NCI-H1417 treated with DMSO at 0.1 percent for 48 hours (cell line): ENCODE results near the gene CDCA4.

Experiments
- DNase-seq: peaks from one replicate; lab custom pipeline; 2025; lab: John Stamatoyannopoulos, UW

Gene CDCA4

DNA sequence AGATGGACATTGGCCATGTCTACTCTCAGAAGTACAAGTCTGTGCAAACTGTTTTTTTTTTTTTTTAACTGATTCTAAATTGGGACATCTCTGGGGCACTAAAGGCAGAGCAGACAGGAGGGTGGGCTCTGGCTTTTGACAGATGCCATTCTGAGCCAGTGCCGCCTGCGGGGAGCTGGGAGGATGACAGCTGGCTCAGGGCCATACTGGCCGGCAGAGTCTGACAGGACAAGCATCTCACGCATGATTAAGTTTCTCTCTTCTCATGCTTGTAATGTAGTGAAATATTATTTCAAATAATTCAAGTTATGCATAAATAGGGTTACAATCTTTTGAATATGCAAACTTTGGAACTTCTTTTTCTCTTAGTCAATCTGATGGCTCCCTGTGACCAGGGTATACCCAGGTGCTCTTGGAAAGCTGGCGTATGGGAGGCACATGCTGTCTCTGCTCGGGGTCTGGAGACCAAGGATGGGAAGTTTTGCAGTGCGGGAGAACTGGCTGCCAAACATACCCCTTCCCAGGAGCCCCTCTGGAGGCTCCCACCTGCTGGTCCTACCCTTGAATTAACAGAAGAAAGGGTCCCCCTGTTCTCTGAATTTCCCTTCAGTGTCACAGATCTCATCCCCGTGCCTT lies 7.6 kb downstream of the CDCA4 start:
- no peak for DNase-seq

DNA sequence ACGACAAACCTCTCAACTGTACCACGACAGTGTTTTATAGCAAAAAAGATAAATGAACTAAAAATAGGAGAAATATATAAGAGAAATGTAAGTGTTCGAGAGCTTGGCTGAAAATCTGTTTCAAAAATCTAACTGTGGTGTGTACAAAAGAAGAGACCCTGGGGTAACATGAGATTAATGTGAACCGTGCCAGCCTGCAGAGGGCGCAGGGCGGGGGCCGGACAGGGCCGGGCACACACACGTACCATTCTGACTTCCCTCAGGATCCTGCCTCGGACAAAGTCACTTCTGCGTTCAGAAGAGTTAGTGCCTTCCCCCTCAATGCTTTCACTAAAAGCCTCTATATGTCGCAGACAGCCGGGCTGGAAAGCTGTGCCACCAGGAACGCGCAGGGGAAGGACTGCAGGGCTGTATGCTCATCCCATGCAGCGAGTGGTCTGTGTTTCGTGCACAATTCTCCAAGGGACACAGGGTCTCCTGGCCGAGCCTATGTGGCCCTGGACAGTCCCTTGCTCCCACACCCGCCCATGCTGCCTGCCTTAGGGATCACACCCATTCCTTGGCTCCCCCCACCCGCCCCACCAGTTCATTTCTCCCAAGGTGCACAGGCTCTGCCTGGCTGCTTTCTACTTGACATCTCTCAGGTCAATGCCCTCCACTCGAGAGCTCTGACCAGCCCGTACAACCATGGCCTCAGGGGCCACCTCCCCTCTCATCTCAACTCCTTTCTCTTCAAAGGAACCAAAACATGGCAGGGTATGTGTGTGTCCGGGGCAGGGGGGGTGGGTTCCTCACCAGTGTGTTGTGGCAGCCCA lies 8.5 kb downstream of the CDCA4 start:
- no peak for DNase-seq

DNA sequence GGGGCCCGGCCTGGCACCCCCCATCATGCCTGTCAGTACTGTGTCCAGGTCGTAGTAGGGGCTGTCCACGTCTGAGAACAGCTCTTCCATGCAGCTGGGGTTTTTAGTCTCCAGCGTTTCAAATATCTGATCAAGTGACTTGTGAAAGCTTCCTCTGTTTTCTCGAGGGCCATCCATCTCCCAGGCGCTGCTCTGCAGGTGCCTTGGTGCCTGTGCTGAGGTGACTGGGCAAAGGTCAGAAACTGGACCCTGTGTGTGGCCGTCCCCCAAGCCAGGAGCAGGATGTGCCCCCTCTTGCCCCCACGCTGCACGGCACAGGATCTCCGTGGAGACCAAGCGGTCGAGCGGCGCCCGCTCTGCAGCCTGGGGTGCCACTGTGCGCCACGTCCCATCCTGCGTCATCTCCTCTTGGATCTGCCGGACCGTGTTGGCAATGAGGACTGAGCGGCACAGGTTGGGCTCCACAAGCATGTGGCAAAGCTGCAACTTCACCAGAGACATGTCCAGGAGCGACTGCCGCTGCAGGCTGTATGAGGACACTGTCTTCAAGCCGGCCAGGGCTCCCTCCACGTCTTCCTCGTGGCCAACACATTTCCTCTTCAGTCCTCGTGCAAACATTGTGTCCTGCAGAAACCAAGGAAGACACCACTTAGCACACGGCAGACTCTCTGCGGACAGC lies 9.4 kb downstream of the CDCA4 start:
- no peak for DNase-seq

DNA sequence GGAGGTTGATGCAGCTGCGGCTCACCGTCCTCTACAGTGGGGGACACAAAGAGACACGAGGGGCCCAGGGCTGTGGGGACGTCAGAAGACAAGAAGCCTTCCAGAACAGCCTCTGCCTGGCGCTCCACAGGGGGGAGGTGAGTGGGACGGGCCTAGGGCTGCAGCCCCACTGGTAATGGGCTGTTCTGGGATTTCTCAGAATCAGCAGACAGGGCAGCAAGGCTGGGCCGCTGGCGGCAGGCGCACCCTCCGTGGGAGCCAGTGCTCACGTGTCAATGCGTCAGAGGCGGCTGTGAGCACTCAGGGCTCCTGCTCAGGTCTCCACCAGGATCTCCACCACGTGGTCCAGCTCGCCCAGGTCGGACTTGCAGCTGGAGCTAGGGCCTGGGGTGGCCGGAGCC lies 10.0 kb downstream of the CDCA4 start:
- no peak for DNase-seq

DNA sequence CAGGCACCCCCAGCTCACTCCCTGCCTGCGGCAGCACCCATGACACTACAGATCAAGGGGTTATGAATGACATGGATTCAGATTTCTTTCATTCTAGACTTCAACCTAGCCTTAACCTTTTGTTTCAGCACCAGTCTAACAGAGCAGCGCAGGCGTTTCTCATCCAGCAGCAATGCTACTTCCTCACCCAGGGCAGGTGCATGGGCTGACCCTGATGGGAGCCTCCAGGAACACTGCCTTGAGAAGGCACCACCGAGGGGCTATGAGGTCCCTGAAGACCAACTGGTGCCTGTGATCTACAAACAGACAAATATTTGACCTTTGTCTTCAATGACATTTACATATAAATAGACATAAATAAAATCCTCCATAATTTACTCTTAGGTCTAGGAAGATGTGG lies 10.8 kb downstream of the CDCA4 start:
- no peak for DNase-seq

DNA sequence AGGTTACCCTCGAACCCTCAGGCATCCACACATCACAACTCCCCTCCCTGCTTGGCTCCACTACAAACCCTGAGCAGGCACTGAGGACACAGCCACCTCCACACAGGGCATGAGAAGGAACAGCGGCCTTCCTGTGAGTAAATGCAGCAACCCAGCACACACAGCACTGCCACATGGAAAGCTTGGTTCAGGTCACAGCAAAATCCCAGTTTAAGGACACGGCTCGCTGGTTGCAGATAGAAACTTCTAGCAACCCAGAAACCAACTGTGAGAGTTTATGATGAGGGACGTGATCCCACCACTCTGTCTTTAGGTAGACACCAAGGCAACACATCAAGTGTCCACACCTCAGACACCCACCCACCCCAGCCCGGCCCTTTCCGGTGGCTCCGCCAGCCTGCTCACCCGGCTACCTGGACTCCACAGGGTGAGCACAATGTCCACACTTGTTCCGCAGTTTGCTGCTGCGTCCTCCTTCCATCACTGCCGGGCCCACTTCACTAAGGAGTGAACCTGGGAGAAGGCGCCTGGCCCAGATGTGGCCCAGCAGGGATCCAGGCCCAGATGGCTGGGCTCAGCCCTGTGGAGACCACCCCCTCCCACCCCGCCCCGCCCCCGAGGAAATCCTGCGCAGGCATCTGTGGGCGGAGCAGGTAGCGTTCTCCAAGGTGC lies 13.2 kb downstream of the CDCA4 start:
- no peak for DNase-seq

DNA sequence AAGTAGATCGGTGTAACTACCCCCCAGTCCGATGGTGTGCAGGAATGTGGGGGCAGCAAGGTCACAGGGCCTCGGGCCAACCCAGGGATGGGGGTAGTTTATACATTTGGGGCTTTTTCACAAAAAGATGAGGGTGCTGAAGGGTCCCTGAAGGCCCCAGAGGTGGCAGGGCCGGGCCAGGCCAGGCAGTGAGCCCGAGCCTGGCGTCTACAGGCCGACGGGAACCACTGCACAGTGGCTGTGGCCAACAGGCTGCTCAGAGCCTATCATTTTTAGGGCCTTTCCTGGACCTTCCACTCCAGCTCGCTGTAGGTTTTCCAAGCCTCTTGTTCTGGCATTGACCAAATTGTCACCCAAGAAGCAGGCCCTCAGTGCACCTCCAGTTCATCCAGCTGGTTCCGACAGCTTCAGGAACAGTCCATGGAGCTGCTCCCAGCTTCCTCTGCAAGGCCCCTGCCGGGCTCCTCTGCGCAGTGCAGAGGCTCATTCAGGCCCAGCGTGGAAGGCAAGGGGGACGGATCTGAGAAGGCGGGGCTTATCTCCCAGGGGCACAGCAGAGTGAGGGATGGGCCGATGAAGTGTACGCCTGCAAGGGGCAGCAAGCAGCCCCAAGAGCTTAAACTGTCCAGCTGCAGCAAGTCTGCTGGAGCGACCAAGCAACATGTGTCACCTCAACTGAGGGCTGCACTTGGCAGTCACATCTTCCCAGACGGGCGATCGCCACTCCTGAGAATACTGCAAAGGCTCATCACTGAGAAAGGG lies 13.9 kb downstream of the CDCA4 start:
- DNase-seq = no peak

DNA sequence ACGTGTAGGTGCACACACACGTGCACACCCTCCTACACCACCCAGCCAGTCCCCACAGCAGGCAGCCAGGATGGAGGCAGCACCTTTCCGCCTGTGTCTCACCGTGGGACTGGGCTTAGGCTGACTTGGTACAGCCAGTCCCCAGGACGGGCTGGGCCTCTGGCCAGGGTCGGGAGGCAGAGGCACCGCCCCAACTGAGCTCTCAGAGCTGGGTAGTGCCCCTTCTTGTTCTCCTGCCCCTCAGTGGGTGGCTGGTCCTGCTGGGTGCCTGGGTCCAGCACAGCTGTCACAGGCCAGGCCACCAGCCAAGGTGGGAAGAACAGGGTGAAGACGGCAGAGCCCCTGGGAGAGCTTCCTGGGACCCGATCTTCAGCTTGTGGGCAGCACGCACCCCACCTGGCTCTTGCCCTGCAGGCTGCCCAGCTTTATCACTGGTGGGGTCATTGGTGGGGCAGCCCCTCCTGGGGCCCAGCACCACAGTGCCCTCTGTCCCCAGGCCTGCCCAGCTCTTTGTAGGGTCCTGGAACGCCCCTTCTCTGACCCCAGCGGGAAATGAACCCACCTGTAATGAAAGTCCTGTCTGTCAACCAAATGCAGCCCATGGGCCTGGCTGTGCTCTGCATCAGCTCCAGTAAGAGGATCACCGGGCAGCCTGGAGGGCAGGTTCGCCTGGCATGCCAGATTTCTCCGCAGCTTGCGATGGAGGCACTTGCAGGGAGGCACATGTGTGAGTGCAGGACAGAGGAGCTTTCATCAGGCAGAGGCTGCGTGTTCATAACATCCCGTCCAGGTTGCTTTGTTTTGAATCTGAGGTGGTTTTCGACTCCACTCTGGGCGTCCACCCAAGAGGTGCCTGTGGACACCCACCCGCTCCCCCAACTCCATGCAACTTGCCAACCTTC lies 14.7 kb downstream of the CDCA4 start:
- DNase-seq = no peak

DNA sequence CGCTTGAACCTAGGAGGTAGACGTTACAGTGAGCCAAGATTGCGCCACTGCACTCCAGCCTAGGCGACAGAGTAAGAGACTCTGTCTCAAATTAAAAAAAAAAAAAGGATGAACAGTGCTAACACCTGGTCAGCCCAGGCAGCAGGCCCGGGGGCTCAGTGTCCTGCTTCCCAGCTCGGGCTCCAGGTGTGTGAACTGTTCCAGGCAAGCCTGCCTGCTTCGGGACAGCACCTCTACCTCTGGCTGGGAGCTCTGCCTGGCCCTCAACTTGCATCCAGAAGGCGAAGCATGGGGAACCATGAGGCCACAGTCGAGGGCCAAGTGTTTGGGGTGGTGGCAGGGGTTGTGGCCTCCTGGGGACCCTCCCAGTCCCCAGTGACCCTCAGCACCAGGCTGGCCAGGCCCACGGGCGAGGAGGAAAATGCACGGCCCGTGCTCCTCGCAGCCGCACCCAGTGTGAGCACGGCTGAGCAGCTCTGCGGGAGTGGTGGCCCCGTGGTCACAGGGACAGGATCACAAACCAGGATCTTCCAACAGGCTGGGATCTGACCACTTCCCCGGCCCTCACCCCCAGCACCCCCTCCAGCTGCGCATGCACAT lies 15.5 kb downstream of the CDCA4 start:
- DNase-seq = no peak

DNA sequence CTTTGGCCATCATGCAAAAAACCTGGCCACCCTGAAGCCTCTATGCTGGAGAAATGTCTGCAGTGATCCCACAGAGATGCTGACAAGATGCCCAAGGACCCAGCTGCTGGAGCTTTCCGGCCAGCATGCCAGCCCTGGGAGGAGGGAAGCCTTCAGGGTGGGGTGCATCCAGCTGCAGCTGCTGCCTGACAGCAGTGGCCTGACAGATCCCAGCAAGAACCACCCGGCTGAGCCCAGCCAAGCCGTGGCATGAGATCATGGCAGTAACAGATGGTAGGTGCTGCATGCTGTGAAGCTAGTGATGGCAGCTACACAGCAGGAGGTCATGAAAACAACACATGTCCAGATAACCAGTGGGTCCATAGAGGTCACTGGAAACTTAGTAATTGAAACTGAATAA lies 21.5 kb downstream of the CDCA4 start:
- DNase-seq = no peak

DNA sequence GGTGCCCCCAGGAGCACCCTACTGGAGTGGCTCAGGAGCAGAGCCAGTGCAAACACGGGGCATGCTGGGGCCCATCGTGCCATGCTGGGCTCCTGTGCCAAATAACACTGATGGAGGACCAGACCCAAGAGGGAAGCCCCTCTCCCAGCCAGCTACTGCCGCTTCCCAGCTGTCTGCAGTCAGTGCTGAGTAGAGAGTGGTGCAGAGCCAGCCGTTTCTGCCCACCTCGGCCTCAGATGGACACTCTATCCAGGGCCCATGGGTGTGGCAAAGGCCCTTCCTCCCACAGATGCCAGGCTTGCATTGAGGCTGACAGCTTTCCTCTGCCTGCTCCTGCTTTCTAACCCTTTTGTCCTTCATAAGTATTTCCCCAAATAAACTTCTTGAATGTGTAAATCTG lies 22.1 kb downstream of the CDCA4 start:
- no peak for DNase-seq

DNA sequence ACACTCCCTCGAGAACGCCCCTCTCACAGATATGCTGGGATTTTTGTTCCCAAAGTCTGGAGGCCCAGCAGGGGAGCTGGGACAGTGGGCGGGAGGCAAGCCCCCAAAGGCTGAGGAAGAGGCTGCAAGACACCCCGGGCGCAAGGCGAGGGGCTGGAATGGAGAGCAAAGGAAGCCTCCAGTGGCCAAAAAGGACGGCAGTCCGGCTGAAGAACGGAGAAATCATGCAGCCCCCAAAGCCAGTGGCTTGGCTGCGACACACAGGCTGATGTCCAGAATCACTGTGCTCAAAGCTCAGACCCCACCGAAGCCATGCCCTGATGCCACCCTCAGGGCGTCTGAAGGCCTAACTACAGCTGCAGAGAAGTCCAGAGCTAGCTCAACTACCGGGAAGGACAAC lies 24.4 kb downstream of the CDCA4 start:
- no peak for DNase-seq

DNA sequence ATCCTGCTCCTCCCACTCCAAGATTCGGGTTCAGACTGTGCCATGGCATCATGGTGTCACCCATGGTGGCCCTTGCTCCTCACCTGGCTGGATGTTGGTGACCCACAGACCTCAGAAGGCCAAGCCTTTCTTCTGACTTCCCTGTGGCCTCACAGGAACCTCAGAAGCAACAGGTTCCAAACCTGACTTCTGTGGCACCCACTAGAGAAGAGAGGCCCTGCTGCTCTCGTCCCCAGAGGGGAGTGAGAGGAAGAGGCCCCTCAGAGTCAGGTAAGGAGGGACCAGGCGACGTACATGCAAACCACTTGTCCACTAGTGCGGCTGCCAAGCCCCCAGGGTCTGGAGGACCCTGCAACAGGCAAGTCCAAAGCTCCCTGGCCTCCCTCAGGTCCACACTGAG lies 24.9 kb downstream of the CDCA4 start:
- no peak for DNase-seq

DNA sequence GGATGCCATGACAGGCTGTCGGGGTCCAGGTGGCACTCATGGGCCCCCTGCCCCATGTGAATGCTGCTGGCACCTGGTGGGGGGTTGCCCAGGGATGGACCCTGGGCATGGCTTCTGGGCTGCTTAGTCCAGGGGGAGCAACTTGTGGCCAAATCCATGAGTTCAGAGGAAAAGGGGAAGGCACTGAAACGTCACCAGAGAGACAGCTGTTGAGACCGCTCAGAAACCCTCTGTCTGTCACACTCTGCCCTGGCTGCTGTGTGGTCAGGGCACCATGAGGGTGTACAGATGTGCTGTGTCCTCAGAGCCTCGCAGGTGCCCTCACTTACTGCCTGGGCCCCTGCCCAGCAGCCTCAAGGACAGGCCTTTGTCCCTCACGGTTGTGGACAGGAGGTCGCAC lies 25.9 kb downstream of the CDCA4 start:
- no peak for DNase-seq

DNA sequence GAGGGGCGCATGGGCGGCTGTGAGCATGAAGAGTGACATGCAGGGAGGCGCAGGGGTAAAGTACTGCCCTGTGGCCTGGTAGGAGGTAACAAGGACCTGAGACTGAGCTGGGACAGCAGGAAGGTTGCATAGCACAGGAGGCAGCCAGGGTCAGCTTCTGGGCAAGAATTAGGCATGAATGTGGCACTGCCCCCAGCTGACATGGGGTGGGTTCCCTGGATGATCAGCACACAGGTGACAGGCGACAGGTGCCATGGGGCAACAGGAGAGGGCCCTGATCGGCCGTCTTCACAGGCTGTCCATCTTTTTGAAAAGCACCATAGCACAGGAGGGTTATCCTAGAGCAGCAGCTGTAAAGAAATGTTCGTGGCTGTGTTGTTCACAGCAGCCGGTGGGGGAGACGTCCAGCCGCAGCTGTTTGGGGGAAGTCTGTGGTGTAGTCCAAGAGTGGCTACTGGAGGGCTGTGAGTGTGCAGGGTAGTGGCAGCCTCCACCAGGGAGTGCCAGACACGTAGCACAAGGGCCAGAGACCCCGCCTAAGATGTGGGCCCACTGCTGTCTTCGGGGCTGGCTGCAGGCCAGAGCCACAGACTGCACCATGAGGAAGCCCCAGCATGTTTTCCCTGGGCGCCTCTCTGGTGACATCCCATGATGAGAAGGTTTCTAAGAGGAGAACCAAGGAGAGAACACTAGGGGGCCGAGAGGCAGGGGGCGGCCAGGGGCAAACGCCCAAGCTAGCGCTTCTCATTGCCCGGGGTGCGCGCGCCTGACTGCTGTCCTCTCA lies 26.9 kb downstream of the CDCA4 start:
- no peak for DNase-seq

DNA sequence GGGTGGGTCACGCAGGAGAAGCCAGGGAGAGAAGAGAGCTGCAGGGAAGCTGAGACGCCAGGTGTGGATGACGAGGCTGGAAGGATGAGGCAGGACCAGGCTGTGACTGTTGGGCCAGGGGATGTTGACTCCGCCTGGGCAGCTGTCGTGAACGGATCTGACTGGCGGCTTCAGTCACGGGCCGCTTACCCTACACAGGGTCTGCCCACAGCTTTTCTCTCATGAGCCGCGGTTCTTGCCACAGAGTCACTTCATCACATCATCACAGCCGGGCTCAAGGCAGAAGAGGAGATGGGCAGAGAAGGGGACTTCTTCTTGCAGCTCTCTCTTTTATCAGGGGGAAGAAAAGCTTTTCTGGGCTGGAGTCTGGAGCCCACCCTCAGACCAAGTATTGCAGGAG lies 27.6 kb downstream of the CDCA4 start:
- no peak for DNase-seq

DNA sequence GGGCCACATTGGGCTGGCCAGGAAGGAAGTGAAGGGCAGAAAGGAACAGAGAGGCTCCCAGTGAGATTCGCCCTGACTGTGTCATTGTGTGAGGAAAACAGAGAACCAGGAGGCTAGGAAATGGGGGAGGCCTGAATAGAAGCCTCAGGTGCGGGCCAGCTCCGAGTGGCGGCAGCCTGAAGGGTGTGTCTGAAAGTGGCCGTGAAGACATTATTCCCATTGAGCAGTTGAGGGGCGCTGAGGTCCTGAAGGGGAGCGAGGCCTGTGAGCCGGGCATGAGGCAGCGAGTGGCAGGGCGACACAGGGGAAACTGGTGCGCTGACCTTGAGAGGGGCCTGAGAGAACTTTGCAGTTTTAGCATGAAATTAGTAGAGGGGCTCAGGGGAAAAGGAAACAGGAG lies 28.4 kb downstream of the CDCA4 start:
- DNase-seq = no peak

DNA sequence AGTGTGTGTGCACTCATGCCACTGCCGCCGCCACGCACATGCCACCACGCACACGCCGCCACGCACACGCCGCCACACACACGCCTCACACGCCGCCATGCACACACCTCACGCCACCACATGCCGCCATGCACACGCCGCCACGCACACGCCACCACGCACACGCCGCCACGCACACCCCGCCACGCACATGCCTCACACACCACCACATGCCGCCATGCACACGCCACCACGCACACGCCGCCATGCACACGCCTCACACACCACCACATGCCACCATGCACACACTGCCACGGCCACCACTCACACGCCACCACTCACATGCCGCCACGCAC lies 29.0 kb downstream of the CDCA4 start:
- DNase-seq = no peak

DNA sequence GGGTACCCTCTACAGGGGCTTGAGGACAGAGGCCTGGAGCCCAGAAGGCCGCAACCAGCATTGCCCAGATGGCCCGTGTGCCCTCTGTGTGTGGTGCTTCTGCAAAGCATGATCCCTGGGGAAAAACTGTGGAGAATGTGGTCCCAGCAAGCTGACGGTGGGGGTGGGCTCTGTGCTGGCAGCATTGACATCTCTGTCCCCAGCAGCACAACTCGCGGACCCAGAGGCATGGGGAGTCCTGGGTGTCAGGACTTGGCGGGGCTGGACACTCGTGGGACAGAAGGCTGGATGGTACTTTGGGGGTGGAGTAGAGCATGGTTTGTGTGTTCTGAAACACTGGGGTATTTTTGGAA lies 31.0 kb downstream of the CDCA4 start:
- no peak for DNase-seq
